Fibroblast of skin of scalp (primary cell): ENCODE data around the gene CACNG3.
"Not testable (repeated sequence)": the region's sequence is repeated elsewhere in the genome, so short reads cannot be mapped to it uniquely, and the experiment has no call there.

Source experiments
- DNase-seq: peaks from one replicate; pipeline ENCODE4 v3.0.0-alpha.2; 2013

Gene CACNG3

DNA sequence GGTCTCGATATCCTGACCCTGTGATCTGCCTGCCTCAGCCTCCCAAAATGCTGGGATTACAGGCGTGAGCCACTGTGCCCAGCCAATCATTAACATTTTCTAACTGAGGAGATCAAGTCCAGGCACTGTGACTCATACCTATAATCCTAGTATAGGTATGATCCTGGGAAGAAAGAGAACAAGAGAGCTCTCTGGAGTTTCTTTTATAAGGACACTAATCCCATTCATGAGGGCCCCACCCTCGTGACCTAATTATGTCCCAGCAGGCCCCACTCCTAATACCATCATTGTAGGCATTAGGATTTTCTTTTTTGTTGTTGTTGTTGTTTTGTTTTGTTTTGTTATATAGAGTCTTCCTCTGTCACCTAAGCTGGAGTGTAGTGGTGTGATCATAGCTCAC is 80.4 kb downstream of the CACNG3 start:
- no peak for DNase-seq

DNA sequence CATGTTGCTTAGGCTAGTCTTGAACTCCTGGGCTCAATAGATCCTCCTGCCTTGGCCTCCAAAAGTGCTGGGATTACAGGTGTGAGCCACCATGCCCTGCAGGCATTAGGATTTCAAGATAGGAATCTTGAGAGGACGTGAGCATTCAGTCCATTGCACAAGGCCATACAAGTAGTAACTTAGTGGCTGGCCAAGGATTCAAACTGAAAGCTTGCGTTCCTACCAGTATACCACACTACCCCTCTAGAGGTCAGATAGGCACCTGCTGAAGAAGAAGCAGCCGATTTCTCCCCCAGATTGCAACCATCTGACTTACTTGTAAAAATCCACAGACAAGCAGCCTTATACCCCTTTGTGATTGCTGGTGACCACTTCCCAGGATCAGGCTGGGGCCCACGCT is 80.9 kb downstream of the CACNG3 start:
- DNase-seq, result no peak

DNA sequence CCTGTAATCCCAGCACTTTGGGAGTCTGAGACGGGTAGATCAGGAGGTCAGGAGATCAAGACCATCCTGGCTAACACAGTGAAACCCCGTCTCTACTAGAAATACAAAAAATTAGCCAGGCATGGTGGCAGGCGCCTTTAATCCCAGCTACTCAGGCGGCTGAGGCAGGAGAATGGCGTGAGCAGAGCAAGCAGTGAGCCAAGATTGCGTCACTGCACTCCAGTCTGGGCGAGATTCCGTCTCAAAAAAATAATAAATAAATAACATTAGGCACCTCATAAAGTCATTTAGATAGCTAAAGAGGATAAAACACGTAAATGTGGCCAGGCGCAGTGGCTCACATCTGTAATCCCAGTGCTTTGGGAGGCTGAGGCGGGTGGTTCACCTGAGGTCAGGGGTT is 87.7 kb downstream of the CACNG3 start:
- DNase-seq, result not testable (repeated sequence)

DNA sequence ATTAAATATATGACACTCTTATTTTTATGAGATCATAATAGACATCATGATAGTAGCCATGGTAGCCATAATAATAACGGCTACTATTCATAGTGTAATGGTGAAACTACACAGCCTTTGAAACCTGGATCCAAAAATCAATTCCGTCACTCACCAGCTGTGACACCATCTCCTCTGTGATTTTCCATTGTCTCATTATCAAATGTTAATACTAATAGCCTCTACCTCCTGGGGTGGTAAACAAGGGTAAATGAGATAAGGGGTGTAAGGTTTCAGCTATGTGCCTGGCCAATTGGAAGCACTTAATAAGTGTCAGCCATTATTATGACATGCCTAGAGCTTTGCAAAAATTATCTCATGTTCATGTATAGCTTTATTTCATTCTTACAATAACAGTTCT is 88.6 kb downstream of the CACNG3 start:
- DNase-seq, result no peak

DNA sequence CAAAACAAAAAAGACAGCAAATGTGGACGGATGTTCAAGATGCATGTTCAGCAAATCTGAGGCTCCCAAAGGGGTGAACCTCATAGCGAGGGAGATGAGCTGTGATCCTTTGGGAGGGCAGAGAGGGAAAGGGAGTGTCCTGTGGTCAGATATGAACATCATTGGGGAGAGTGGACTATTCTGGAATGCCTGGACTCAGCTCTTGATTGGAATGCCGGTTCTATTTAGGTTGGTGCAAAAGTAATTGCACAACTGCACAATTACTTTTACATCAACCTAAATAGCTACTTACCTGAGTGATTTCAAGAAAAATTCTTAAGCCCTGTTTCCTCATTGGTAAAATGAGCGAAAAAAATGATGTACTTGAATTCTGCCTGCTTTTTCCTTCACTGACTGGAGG is 89.6 kb downstream of the CACNG3 start:
- DNase-seq, result no peak

DNA sequence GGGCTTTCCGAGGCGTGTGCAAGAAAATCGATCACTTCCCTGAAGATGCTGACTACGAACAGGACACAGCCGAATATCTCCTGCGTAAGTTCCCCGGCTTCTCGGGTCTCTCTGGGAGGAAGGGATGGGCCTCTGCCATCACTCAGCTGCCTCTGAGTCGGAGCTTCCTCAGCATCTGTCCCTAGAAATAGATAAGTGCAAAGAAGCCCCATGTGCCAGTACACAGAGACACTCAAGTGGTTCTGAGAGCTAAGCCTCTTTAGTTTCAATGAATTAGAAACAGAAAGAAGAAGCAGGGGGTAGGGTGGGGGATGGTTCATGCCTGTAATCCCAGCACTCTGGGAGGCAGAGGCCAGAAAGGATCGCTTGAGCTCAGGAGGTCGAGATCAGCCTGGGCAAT is 90.6 kb downstream of the CACNG3 start:
- no peak for DNase-seq

DNA sequence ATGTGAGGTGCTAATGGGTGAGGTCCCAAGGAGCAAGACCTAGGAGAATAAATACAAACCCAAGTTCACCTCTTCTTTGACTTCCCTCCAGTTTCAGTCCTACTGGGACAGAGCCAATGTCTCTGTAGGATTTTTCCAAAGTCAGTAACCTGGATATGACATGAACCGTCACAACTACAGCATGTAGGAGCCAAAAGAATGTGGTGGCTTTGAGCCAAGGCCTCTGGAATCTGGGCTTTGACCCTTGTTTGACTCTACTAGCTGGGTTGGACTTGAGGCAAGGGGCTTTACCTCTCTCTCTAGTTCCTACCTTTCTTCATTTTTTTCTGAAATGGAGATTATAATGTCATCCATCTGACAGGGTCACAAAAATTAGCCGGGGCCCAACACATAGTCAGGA is 91.4 kb downstream of the CACNG3 start:
- DNase-seq, result no peak

DNA sequence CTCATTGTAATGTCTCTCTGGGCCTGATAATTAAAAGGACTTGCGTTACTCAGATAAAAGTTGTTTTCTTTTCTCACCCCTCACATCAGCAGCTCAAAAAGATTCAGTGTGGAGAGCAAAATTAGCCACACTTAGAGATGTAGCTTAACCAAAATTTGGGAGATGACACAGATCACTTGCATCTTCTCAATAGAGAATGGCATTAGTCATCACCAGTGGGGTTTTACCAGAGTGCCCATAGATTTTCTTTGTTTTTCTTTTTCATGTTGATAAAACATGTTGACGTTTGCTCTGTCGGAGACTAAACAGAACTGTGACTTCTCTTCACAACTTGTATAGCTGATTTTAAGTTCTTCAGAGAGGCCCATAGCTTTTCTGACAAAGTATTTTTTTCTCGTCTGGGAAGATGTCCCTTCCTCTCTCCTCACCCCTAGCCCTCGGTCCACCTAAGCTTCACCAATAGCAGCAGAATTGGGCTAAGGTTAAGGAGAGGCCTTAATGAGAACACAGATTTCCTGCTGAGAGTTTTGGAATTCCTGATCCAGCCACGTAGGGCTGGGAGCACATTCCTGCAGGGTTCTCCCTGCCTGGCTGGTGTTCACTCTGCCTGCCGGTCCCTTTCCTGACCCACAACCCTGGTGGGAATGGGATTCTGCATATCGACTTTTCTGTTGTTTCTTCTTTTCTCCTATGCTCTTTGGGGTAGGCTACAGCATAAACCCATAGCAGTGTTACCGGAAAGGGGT is 92.6 kb downstream of the CACNG3 start:
- no peak for DNase-seq

DNA sequence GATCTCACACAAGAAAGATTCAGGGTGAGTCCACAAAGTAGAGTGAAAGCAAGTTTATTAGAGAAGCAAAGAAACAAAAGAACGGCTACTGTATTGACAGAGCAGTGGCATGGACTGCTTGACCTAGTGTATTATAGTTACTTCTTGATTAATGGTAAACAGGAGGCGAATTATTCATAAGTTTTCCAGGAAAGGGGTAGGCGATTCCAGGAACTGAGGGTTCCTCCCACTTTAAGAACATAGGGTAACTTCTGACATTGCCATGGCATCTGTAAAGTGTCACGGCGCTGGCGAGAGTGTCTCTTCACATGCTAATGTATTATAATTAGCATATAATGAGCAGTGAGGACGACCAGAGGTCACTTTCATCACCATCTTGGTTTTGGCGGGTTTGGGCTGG is 93.2 kb downstream of the CACNG3 start:
- DNase-seq, result no peak

DNA sequence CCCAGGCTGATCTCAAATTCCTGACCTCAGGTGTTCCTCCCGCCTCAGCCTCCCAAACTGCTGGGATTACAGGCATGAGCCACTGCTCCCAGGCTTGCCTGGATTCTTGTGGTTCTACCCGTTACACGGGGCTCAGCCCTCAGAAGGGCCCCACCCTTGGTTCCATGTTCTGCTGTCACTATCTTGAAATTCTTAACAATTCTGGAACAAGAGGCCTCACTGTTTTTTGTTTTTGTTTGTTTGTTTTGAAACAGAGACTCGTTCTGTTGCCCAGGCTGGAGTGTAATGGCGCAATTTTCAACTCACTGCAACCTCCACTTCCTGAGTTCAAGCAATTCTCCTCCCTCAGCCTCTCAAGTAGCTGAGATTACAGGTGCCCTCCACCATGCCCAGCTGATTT is 96.6 kb downstream of the CACNG3 start:
- DNase-seq, result no peak

DNA sequence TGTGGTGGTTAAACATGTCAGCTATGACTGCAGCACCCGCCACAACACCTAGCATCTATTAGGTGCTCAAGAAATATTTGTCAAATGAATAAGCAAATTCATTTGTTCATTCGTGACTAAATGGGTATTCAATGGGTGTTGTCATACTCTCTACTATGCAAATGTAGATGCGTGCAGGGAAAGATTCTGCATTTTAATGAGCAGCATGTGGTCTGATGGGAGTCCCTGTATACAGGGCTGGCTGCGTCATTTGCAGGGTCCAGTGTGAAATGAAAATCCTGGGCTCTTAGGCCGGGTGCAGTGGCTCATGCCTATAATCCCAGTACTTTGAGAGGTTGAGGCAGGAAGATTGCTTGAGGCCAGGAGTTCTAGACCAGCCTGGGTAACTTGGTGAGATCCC is 97.5 kb downstream of the CACNG3 start:
- DNase-seq, result no peak

DNA sequence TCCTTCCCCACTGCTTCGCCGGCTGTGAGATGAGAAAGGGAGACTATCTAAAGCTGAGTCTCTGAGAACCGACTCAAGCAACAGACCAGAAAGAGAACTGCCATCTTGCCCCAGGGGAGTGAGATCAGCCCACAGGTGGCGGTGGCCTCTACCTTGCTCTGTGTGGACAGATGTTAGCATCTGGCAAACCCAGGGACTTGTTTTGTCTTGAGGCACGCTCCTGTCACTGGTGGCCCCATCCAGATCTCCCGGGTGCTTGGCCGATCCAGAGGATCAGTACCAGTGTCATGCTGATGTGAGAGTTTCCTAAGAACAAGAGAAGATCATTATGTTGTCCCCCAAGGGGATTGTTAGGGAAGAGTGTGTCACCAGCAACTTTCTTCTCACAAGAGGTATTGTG is 101.4 kb downstream of the CACNG3 start:
- DNase-seq, result no peak

DNA sequence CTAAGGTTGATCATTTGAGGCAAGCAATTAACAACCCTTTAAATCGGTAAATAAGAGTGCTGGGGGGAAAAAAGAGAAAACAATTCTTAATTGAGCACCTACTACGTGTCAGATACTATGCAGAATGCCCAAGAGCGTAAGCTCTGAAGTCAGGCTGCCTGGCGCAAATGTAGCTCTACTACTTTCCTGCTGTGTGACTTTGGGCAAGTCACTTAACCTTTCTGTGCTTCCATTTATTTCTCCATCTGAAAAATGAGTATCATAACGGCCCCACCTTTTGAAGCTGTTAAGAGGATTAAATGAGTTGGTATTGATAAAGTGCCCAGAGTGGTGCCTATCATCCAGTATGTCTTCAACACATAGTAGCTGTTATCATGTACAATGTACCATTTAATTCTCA is 102.0 kb downstream of the CACNG3 start:
- no peak for DNase-seq

DNA sequence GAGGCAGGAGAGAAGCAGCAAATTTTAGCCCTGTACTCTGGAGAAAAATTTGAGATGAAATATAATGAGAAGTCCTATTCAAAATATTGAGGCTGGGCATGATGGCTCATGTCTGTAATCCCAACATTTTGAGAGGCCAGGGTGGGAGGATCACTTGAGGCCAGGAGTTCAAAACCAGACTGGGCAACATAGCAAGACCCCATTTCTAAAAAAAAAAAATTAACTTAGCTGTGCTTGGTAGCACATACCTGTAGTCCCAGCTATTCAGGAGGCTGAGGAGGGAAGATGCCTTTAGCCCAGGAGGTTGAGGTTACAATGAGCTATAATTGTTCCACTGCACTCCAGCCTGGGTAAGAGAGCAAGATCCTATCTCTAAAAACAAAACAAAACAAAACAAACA is 103.4 kb downstream of the CACNG3 start:
- no peak for DNase-seq

DNA sequence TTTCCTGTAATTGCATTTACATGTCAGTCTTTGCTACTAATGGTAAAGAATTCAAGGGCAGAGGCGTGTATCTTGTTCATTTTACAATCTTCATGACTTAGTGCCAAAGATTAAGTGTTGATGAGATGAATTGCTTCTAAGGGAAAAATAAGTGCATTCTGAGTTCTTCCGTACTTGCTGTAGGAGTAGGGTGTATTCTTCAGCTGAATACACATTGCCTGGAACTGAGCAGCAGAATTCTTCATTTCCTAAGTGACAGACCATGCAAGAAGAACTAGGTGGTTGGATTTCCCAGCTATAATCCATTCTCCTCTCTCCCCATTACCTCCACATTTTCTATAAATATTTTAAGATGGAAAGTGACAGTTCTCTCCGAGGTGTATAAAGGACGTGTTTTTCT is 104.8 kb downstream of the CACNG3 start:
- DNase-seq, result no peak

DNA sequence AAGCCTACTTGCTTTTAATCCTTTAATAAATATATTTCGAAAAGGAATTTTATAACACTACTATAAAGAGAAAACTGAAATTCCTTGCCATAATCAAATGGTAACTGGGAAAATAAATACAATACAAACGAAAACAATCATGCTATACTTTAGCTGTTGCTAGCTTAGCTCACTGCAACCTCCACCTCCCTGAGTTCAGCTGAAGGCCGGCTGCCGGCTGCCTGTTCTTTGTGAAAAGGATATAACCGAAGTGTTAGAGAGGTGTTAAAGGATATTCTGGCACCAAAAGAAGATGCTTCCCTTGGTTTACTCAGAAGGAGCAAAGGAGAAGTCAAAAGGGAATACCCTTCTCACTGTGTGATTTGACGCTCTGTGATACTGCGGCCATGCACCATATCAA is 108.5 kb downstream of the CACNG3 start:
- no peak for DNase-seq

DNA sequence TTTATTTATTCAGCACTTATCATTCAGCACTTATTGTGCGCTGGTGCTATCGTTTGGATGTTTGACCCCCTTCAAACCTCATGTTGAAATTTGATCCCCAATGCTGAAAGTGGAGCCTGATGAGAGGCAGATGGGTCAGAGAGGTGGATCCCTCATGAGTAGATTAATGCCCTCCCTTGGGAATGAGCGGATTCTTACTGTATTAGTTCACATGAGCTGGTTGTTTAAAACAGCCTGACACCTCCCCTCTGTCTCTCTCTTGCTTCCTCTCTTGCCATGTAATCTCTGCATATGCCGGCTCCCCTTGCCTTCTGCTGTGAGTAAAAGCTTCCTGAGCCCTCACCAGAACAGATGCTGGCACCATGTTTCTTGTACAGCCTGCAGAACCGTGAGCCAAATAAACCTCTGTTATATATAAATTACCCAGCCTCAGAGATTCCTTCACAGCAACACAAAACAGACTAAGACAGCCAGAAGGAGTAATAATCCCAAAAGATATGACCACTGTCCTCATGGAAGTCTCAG is 111.1 kb downstream of the CACNG3 start:
- no peak for DNase-seq

DNA sequence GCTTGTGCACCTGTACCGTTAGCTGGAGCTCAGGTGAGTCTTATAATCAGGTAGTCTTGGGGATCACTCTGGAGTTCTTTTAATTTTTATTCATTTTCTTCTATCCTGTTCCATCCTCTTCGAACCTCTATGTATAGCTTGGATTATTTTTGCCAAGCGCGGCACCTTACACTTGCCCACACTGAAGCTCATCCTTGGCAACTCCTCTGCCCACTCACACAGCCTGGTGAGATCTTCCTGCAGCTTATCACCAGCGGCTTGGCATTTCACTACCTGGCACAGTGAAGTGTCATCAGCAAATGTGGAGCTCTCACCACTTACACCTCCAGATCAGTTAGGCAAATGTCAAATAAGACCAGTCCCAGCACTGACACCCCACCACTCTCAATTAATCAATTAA is 116.7 kb downstream of the CACNG3 start:
- no peak for DNase-seq

DNA sequence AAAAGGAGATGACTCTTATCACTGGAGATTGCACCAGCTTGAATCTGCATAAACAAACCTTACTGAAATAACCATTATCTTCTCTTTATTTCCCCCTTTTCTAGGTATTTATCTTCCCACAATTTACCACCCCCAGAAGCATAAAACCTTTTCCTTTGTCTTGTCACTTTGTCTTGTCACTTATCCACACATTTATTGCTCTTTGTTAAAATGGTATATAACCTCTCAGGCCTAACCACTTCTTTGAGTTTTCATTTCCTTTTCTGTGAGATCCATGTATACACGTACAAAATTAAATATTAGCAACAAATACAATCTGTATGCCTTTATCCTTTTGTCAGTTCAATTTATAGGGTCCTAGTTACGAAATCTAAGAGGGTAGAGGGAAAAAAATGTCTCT is 122.9 kb downstream of the CACNG3 start:
- no peak for DNase-seq

DNA sequence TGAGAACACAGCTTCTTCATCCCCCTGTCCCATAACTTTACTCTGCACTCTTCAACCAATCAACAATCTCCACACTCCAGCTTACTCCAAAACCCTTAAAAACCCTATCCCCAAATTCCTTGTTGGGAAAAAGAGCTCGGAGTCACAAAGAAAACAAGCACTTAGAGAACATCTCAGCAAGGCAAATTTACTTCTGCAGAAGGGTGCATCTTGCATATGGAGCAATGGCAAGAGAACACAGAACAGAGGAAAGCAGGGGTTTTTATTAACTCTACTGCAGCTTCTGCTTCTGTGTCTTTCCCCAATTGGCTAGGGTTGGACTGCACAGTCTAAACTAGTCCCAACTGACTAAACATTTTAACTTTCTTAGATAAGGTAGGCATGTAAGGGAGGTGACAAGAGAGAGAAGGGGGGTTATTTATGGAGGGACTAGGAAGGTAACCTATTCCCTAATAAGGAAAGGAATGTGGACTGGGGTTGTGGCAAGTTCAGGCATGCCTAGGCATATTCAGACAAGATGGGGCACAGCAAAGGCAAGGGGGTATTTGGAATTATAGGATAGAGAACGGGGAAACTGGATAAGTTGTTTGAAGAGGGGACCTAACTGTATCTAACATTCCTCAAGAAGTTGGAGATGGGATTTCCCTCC is 125.5 kb downstream of the CACNG3 start:
- no peak for DNase-seq

DNA sequence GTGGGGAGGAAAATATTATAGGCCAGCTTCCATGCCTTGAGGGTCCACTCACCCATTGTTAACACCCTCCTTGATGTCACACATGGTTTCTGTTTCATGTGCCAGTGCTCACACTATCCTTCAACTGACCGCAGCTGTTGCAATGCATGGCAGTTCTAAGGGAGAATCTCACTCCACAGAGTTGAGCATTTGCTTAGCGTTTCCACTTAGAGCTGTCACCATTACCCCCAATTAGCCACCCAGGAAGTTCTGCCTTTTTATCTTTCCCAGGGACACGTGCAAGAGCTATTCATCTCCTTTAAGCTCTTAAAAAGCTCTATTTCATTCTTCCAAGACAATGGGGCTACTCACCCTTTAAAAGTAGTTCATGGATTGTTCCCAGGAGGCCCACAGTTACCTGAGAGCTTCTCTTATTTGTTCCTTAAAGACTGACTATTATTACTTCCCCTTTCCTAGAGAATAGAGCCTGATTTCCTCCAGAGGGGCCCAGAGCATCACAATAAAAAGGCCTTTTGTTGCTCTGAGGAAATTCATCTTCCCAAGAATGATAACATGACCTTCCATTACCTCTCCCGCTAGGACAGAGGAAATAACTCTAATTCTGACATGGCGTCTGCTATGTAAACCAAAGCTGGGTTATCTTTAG is 126.8 kb downstream of the CACNG3 start:
- DNase-seq, result no peak

DNA sequence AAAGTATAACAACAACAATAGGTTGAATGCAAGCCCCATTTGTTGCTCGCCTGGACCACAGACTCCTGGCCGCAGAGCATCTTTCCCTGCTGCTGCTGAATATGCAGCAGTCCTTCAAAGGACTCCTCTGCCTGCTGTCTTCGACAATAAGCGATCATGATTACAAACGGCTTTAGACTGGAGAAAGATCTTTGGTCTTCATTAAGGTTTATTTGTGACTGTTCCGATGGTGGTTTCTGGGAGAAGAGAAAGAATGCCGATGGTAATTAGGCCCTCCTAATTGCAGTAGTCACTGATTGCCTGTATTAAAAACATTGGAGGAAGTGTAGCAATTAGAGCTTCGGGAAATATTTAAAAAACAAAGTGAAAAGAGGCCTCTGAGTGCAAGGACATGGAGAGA is 138.2 kb downstream of the CACNG3 start:
- no peak for DNase-seq

DNA sequence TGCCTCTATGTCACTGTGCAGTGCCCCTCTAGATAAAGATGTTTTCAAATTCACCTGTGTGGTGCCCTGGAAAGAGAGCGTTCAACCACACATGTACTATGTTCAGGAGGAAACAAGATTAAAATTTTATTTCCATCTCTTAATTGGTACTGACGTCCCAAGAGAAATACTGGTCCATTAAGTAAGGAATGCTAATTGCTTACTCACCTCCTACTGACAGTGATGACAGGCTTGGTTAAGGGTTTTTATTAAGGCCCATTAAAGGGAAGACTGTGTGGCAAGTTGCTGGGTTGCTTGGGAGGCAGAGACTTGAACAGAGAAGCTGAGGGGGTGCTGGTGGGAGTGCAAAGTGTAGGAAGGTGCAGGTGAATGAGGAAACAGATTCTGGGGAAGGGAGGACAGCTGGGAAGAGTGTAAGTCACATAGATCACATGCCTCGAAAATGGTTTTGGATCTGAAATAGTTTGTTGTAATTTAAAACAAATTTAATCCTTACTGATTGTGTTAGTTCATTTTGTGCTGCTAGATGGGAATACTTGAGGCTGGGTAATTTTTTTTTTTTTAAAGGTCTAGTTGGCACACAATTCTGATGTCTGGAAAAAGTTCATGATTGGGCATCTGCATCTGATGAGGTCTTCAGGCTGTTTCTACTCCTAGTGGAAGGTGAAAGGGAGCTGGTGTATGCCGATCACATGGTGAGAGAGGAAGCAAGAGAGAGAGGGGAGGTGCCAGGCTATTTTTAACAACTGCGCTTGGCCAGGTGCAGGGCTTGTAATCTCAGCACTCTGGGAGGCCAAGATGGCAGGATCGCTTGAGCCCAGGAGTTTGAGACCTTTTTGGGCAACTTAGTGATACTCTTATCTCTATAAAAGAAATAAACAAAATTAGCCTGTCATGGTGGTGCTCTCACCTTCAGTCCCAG is 140.5 kb downstream of the CACNG3 start:
- no peak for DNase-seq
